Cardiac fibroblast (primary cell): Measurements from ENCODE around the gene CASZ1.

Source experiments
- DNase-seq, 2 donors: peaks; one replicate each; pipeline versions ENCODE4 v3.0.0 to v3.0.0-alpha.2; 2010; ENCODE audit warnings: low read depth in 2 of 2
- H3K4me3 ChIP-seq, 2 donors: replicated peaks in 1 of 2; 1 replicate in 1 of 2; 2 replicates in 1 of 2; pipeline ENCODE4 v1.5.1; 2011; ENCODE audit warnings: low read depth in 2 of 2, low read length in 2 of 2, mild to moderate bottlenecking in 2 of 2, moderate library complexity in 1 of 2
- CTCF ChIP-seq: IDR thresholded peaks from one replicate; pipeline ENCODE4 v1.5.1; 2011; ENCODE audit warnings: low read depth, mild to moderate bottlenecking, low read length, inconsistent platforms

CASZ1 gene

GRCh38 chr1:10658396-10659066 is 137.9 kb downstream of the CASZ1 start:
- no peak overlapping the region for H3K4me3 ChIP-seq
- no peak for DNase-seq
- no peak for TF ChIP-seq CTCF

GRCh38 chr1:10657088-10657847 is 139.2 kb downstream of the CASZ1 start:
- DNase-seq, result no peak
- no peak for TF ChIP-seq CTCF
- no peak overlapping the region for H3K4me3 ChIP-seq

- H3K4me3 ChIP-seq, result no peak overlapping the region
- no peak for TF ChIP-seq CTCF
- DNase-seq, result no peak
Observed at GRCh38 chr1:10656431-10656830, 140.0 kb downstream of the CASZ1 start.

GRCh38 chr1:10655002-10655401 is 141.4 kb downstream of the CASZ1 start:
- TF ChIP-seq CTCF, result no peak
- no peak overlapping the region for H3K4me3 ChIP-seq
- DNase-seq, result no peak

- no peak overlapping the region for H3K4me3 ChIP-seq
- TF ChIP-seq CTCF, result no peak
- no peak for DNase-seq
Observed at GRCh38 chr1:10653370-10654125, 142.9 kb downstream of the CASZ1 start.

- H3K4me3 ChIP-seq, result no peak overlapping the region
- TF ChIP-seq CTCF, result no peak
- DNase-seq, result no peak
Observed at GRCh38 chr1:10652626-10653025, 143.8 kb downstream of the CASZ1 start.
